ENCODE data around the gene TRIM25.

TRIM25 gene

GRCh38 chr17:56925088-56925487 is 11.2 kb upstream of the TRIM25 start:
- no peaks in the 10 kb centered on the region for H3K27me3 ChIP-seq (ENCODE audit: control insufficient read depth in 1 of 2, insufficient read depth in 2 of 2, low read length in 2 of 2)
- no peak overlapping the region for H3K4me3 ChIP-seq (ENCODE audit: low read depth in 1 of 2, low read length in 2 of 2)
- no peaks in the 10 kb centered on the region for H3K9me3 ChIP-seq (ENCODE audit: low read length)

DNA sequence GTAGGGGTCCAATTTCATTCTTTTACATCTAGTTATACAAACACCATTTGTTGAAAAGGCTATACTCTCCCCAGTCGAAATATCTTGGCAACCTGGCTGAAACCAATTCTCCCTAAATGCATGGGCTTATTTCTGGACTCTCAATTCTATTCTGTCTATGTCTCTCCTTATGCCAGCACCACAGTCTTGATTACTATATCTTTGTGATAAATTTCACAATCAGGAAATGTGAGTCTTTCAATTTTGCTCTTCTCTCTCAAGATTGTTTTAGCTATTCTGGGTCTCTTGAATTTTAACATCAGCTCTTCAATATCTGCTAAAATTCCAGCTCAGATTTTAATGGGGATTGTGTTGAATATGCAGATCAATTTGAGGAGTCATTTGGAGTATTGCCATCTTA is 5.9 kb upstream of the TRIM25 start:
- no peaks in the 10 kb centered on the region for H3K36me3 ChIP-seq (ENCODE audit: insufficient read depth, low read length)
- no peak overlapping the region for H3K9ac ChIP-seq (ENCODE audit: low read length)
- H3K4me1 ChIP-seq (ENCODE audit: insufficient read depth, low read length) = peaks cover 12% of the 10 kb centered on the region
- H3K4me3 ChIP-seq (ENCODE audit: low read depth in 1 of 2, low read length in 2 of 2) = no peak overlapping the region
- H3K9me3 ChIP-seq (ENCODE audit: low read length) = no peaks in the 10 kb centered on the region
- no peak overlapping the region for H3K27ac ChIP-seq (ENCODE audit: low read depth, low read length)
- H3K27me3 ChIP-seq (ENCODE audit: control insufficient read depth in 1 of 2, insufficient read depth in 2 of 2, low read length in 2 of 2) = no peaks in the 10 kb centered on the region

More at GRCh38 chr17:56925088-56925487, 11.2 kb upstream of the TRIM25 start:
- Histone ChIP-seq H3K9ac (ENCODE audit: low read length) (no peak overlapping the region), H3K36me3 (ENCODE audit: insufficient read depth, low read length) (no peaks in the 10 kb centered on the region), H3K4me1 (ENCODE audit: insufficient read depth, low read length) (no peaks in the 10 kb centered on the region), H3K27ac (ENCODE audit: low read depth, low read length) (no peak overlapping the region)

DNA sequence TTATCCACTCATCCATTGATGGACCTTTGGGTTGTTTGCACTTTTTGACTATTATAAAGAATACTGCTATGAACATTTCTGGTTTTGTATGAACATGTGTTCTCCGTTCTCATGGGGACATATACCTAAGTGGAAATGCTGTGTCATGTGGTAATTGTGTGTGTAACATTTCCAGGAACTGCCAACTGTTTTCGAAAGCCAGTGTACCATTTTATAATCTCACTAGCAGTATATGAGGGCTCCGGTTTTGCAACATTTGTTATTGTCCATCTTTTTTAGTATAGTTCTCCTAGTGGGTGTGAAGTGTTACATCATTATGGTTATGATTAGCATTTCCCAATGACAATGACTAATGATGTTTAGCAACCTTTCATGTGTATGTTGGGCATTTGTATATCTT is 5.1 kb upstream of the TRIM25 start:
- Histone ChIP-seq H3K9ac (ENCODE audit: low read length) (no peak overlapping the region), H3K4me3 (ENCODE audit: low read depth in 1 of 2, low read length in 2 of 2) (no peak overlapping the region), H3K27me3 (ENCODE audit: control insufficient read depth in 1 of 2, insufficient read depth in 2 of 2, low read length in 2 of 2) (no peaks in the 10 kb centered on the region), H3K4me1 (ENCODE audit: insufficient read depth, low read length) (peaks cover 12% of the 10 kb centered on the region), H3K36me3 (ENCODE audit: insufficient read depth, low read length) (no peaks in the 10 kb centered on the region), H3K27ac (ENCODE audit: low read depth, low read length) (no peak overlapping the region), H3K9me3 (ENCODE audit: low read length) (no peaks in the 10 kb centered on the region)

DNA sequence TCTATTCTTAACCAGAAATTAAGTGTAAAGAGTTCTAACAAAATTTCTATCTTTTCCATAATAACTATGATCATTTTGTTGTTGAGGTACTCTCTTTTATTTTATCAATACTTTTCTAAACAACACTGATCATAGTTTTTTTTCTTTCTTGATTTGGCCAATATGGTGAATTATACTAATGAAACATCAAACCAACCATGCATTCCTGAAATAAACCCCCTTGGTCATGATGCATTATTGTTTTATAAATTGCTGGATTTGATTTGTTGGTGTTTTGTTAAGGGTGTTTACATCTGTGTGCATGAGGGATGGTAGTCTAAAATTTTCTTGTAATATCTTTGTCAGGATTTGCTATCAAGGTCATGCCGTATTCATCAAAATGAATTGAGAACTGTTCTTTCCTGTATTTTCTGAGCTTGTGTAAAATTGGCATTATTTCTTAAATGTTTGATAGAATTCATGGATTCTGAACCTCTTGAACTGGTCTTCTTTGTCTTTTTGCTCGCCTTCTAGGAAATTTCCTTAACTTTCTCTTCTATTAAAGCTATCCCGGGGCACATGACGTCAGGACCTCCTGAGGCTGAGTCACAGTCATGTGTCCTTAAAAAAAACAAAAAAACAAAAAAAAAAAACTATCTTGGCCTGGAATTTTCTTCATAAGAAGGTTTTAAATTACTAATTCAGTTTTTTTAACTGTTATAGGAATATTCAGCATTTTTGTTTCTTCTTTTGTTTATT is 3.9 kb upstream of the TRIM25 start:
- no peak overlapping the region for H3K9ac ChIP-seq (ENCODE audit: low read length)
- no peaks in the 10 kb centered on the region for H3K27me3 ChIP-seq (ENCODE audit: control insufficient read depth in 1 of 2, insufficient read depth in 2 of 2, low read length in 2 of 2)
- H3K4me3 ChIP-seq (ENCODE audit: low read depth in 1 of 2, low read length in 2 of 2) = no peak overlapping the region
- peaks cover 16% of the 10 kb centered on the region for H3K4me1 ChIP-seq (ENCODE audit: insufficient read depth, low read length)
- H3K36me3 ChIP-seq (ENCODE audit: insufficient read depth, low read length) = no peaks in the 10 kb centered on the region
- H3K27ac ChIP-seq (ENCODE audit: low read depth, low read length) = no peak overlapping the region
- H3K9me3 ChIP-seq (ENCODE audit: low read length) = no peaks in the 10 kb centered on the region

- Histone ChIP-seq H3K36me3 (ENCODE audit: insufficient read depth, low read length) (no peaks in the 10 kb centered on the region), H3K9me3 (ENCODE audit: low read length) (no peaks in the 10 kb centered on the region), H3K9ac (ENCODE audit: low read length) (peak overlapping the region; percentile 84), H3K4me1 (ENCODE audit: insufficient read depth, low read length) (peaks cover 36% of the 10 kb centered on the region), H3K4me3 (ENCODE audit: low read depth in 1 of 2, low read length in 2 of 2) (peak overlapping the region; percentile 80 to 87), H3K27me3 (ENCODE audit: control insufficient read depth in 1 of 2, insufficient read depth in 2 of 2, low read length in 2 of 2) (no peaks in the 10 kb centered on the region), H3K27ac (ENCODE audit: low read depth, low read length) (peak overlapping the region; percentile 86)
Measured at GRCh38 chr17:56914581-56915273, 878 bp upstream of the TRIM25 start.

- H3K9ac ChIP-seq (ENCODE audit: low read length) = peak overlapping the region; percentile 59
Measured at GRCh38 chr17:56913353-56913866, 439 bp downstream of the TRIM25 start.

GRCh38 chr17:56913000-56913311 is 893 bp downstream of the TRIM25 start:
- H3K9me3 ChIP-seq (ENCODE audit: low read length) = no peaks in the 10 kb centered on the region
- H3K4me1 ChIP-seq (ENCODE audit: insufficient read depth, low read length) = peaks cover 42% of the 10 kb centered on the region
- peak overlapping the region; percentile 59 for H3K9ac ChIP-seq (ENCODE audit: low read length)
- peak overlapping the region; percentile 80 to 87 for H3K4me3 ChIP-seq (ENCODE audit: low read depth in 1 of 2, low read length in 2 of 2)
- H3K36me3 ChIP-seq (ENCODE audit: insufficient read depth, low read length) = peaks cover 6% of the 10 kb centered on the region
- peak overlapping the region; percentile 86 for H3K27ac ChIP-seq (ENCODE audit: low read depth, low read length)
- no peaks in the 10 kb centered on the region for H3K27me3 ChIP-seq (ENCODE audit: control insufficient read depth in 1 of 2, insufficient read depth in 2 of 2, low read length in 2 of 2)

More at GRCh38 chr17:56913353-56913866, 439 bp downstream of the TRIM25 start:
- Histone ChIP-seq H3K27ac (ENCODE audit: low read depth, low read length) (peak overlapping the region; percentile 86), H3K4me1 (ENCODE audit: insufficient read depth, low read length) (peaks cover 42% of the 10 kb centered on the region), H3K9me3 (ENCODE audit: low read length) (no peaks in the 10 kb centered on the region), H3K27me3 (ENCODE audit: control insufficient read depth in 1 of 2, insufficient read depth in 2 of 2, low read length in 2 of 2) (no peaks in the 10 kb centered on the region), H3K4me3 (ENCODE audit: low read depth in 1 of 2, low read length in 2 of 2) (peak overlapping the region; percentile 80 to 87), H3K36me3 (ENCODE audit: insufficient read depth, low read length) (peaks cover 4% of the 10 kb centered on the region)

DNA sequence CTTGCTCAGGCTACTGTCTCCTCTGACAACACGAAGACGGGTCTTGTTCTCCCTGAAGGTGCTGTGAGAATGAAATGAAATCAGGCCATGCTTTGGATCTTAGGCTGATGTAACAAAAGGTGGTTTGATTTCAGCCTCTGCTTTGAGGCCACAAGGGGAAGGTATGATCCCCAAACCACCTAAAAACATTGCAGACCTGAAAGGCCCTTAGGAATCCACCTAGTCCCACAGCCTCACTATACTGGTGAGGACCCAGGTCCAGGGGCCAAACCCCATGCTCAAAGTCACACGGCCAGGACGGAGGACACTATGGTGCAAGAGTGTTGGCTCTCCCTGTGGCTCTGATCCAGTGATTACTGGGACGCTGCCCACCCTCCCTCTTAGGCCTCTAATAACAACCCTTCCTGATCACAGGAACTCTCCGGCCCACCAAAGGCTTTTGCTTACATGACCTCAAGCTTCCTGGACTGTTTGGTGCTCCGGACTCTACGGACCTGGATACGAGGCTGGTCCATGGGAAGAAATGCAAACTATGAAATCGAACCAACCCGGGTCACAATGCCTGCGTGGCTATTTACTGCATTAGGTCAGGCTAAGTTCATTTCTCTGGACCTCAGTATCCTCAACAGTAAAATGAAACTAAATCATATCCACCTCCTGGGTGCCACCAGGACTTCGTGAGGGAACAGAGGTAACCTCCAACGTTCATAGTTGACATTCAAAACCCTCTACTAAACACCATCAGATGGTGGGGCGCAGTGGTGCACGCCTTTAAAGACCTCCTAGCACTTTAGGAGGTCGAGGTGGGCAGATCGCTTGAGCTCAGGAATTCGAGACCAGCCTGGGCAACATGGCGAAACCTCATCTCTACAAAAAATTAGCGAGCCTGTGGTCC is 1.5 kb downstream of the TRIM25 start:
- no peaks in the 10 kb centered on the region for H3K27me3 ChIP-seq (ENCODE audit: control insufficient read depth in 1 of 2, insufficient read depth in 2 of 2, low read length in 2 of 2)
- peak overlapping the region; percentile 86 for H3K27ac ChIP-seq (ENCODE audit: low read depth, low read length)
- peaks cover 12% of the 10 kb centered on the region for H3K36me3 ChIP-seq (ENCODE audit: insufficient read depth, low read length)
- peak overlapping the region; percentile 80 to 87 for H3K4me3 ChIP-seq (ENCODE audit: low read depth in 1 of 2, low read length in 2 of 2)
- peaks cover 42% of the 10 kb centered on the region for H3K4me1 ChIP-seq (ENCODE audit: insufficient read depth, low read length)
- peak overlapping the region; percentile 59 for H3K9ac ChIP-seq (ENCODE audit: low read length)
- H3K9me3 ChIP-seq (ENCODE audit: low read length) = no peaks in the 10 kb centered on the region

DNA sequence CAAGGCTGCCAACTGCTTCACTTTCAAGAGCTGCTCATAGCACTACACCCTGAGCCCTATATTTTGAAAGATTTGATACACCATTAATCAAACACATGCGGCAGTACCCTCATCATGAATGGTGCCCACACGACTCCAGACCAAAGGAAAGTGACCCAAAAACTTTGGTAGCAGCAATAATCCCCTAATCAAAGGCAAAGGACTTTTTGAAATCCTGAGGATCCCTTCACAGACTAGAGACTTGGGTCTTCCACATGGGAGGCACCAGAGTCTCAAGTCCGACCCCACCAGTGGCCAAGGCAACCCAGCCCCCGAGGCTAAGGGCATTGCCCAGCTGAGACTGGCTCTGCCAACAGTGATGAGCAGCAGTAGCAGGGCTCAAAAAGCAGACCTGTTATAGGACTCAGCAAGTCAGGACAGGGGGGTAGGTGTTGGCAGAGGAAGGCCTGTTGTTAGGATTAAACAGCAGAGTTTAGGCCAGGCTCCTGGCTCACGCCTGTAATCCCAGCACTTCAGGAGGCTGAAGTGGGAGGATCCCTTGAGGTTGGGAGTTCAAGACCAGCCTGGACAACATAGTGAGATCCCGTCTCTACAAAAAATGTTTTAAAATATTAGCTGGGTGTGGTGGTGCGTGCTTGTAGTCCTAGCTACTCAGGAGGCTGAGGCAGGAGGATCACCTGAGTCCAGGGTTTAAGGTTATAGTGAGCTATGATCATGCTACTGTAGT is 3.2 kb downstream of the TRIM25 start:
- H3K4me1 ChIP-seq (ENCODE audit: insufficient read depth, low read length) = peaks cover 39% of the 10 kb centered on the region
- peak overlapping the region in 1 of 2 donors; percentile 16 for H3K4me3 ChIP-seq (ENCODE audit: low read depth in 1 of 2, low read length in 2 of 2)
- H3K9ac ChIP-seq (ENCODE audit: low read length) = no peak overlapping the region

DNA sequence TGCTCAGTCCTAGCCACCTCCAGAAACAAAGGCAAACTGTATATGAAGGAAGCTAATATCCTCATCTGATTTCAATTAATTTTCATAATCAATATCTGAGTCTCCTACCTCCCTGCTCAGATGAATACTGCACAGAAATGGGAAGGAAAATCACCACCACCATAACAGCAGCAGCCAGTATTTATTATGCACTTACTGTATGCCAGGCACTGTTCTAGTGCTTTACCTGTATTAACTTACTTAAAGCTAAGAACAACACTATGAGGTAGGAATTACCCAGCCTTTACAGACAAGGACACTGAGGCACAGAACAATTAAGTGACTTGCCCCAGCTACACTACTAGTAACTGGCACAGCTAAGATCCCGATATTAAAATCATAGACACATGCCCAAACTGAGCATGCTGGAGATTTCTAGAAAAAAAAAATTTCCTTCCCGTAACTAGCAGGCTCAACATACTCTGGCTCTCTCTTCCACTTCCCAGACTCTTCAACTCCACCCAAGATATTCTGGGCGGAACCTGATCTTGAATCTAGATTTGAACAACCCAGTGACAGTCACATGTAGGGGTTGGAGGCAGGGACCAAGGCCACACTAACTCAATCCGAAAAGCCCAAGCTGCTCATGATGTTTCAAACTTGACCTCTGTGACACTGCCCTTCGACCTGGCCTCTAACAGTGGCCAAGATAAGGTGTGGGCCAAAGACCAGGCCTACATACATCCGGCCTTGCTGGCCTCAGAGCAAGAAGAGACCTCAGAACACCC is 3.9 kb downstream of the TRIM25 start:
- Histone ChIP-seq H3K4me1 (ENCODE audit: insufficient read depth, low read length) (peaks cover 31% of the 10 kb centered on the region), H3K9me3 (ENCODE audit: low read length) (no peaks in the 10 kb centered on the region), H3K36me3 (ENCODE audit: insufficient read depth, low read length) (peaks cover 19% of the 10 kb centered on the region), H3K27me3 (ENCODE audit: control insufficient read depth in 1 of 2, insufficient read depth in 2 of 2, low read length in 2 of 2) (no peaks in the 10 kb centered on the region), H3K4me3 (ENCODE audit: low read depth in 1 of 2, low read length in 2 of 2) (peak overlapping the region in 1 of 2 donors; percentile 16), H3K27ac (ENCODE audit: low read depth, low read length) (no peak overlapping the region), H3K9ac (ENCODE audit: low read length) (no peak overlapping the region)

More for the DNA sequence above, 3.2 kb downstream of the TRIM25 start:
- H3K36me3 ChIP-seq (ENCODE audit: insufficient read depth, low read length) = peaks cover 18% of the 10 kb centered on the region
- H3K27me3 ChIP-seq (ENCODE audit: control insufficient read depth in 1 of 2, insufficient read depth in 2 of 2, low read length in 2 of 2) = no peaks in the 10 kb centered on the region
- H3K9me3 ChIP-seq (ENCODE audit: low read length) = no peaks in the 10 kb centered on the region
- H3K27ac ChIP-seq (ENCODE audit: low read depth, low read length) = no peak overlapping the region
